Kidney (tissue), 14 donors: ENCODE results near the gene RALGDS. TPM values are rescaled to one million over a fixed set of nuclear protein-coding genes. Genes with fewer than 3 reads are reported as not detected.

Experiments
- DNase-seq, 5 donors: peaks; one replicate each; pipeline ENCODE4 v3.0.0-alpha.2; 2013 to 2020
- FAIRE-seq: peaks from 2 replicates; lab custom pipeline; 2012; peaks lifted over from hg19 to GRCh38; lab: Jason Lieb, UNC
- H3K27ac ChIP-seq, 2 donors: one replicate each; pipeline ENCODE4 v1.7.0; 2013; ENCODE audit warnings: low read depth in 2 of 2, low read length in 2 of 2, inconsistent platforms in 1 of 2
- H3K27me3 ChIP-seq: one replicate; pipeline ENCODE4 v1.7.1; 2013; ENCODE audit warnings: low read length, inconsistent platforms; ENCODE audit not compliant: control insufficient read depth, insufficient read depth
- H3K36me3 ChIP-seq, 3 donors: one replicate each; pipeline versions ENCODE4 v1.7.0 to v1.7.1; 2013; ENCODE audit warnings: low read length in 3 of 3, control low read depth in 1 of 3, inconsistent platforms in 1 of 3; ENCODE audit not compliant: insufficient read depth in 3 of 3, control insufficient read depth in 2 of 3
- H3K4me1 ChIP-seq, 3 donors: one replicate each; pipeline versions ENCODE4 v1.7.0 to v1.7.1; 2013; ENCODE audit warnings: low read length in 3 of 3, inconsistent platforms in 1 of 3, low read depth in 1 of 3; ENCODE audit not compliant: control insufficient read depth in 2 of 3, insufficient read depth in 2 of 3
- H3K4me3 ChIP-seq, 3 donors: one replicate each; pipeline versions ENCODE4 v1.7.0 to v1.8.1; 2013; ENCODE audit warnings: low read length in 3 of 3, control low read depth in 1 of 3, inconsistent platforms in 1 of 3
- H3K9ac ChIP-seq, 3 donors: one replicate each; pipeline versions ENCODE4 v1.7.0 to v1.7.1; 2013; ENCODE audit warnings: low read length in 3 of 3, control low read depth in 1 of 3, inconsistent platforms in 1 of 3
- H3K9me3 ChIP-seq, 3 donors: one replicate each; pipeline versions ENCODE4 v1.7.0 to v1.7.1; 2013; ENCODE audit warnings: low read length in 3 of 3, control low read depth in 1 of 3, inconsistent platforms in 1 of 3; ENCODE audit not compliant: control insufficient read depth in 2 of 3, insufficient read depth in 1 of 3
- CTCF ChIP-seq: IDR thresholded peaks from 3 replicates; pipeline ENCODE4 v1.5.1; 2012; ENCODE audit warnings: mild to moderate bottlenecking, moderate library complexity, borderline replicate concordance; ENCODE audit not compliant: insufficient read depth; ENCODE audit errors: extremely low read depth
- intact Hi-C: fragments of 100-400 bp; cut with DNase I; formaldehyde crosslinking; loops from one replicate; pipeline ENCODE4 v1.11.1; 2022
- polyA plus RNA-seq: library from polyadenylated mRNA; stranded (reverse); fragments of 350-450 nt; fragmentation: Illumina TruSeq; extraction: RNeasy Lipid Tissue Mini Kit (QIAGEN cat#74804); gene quantifications from one replicate; pipeline ENCODE4 v1.2.3, GENCODE V29; 2014; ENCODE audit warnings: low read depth, low replicate concordance; ENCODE audit not compliant: insufficient read depth
- total RNA-seq: library from RNA; stranded (reverse); fragmentation: NEBNext Ultra II Directional; extraction: Animal tissue kit (Norgen Biotek cat#: 25700); gene quantifications from one replicate; pipeline ENCODE4 v1.2.1, GENCODE V29; 2021
- donor health status: control.
- donor health status: control.
- donor health status: control.
- donor health status: control.
- donor health status: control.
- donor health status: DM: yes; HTN: yes; CAD: no.
- donor health status: Normal renal cell carcinoma (clear cell type).

The RALGDS gene
- total and polyA plus RNA-seq, 2 donors from 2014 or later: 13.0 to 43.3 TPM

DNA sequence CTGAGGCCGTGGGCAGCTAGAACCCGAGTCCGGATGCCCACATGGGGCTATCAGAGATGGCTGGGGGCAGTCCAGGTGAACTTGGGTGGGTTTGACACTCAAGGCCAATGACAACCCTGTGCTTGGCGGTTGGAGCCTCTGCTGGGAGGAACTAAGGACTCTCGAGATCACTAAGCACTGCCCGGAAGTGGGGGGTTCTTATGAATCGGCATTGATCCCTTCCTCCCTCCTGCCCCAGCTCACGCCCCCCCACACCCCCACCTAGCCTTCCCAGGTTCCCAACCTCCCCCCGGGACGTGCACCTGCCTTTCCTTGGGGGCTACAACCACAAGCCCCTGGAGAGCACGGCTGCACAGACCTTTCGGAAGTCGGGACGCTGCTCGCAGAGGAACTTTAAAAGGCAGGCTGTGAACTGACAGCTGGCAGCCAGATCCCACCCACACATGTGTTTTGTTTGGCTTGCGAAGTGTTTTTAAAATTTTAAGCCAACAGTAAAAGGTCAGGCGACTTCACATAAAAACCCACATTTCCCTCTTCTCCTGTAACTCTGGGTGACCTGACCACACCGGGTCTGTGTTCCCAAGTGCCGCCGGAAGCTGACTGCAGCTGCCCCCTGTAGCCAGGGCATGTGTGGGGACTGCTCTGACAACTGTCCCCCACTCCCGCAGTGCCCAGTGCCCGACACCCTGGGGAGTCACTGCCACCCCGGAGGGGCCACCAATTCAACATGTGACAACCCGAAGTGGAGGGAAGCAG lies 5.1 kb upstream of the RALGDS start:
- peak overlapping the region in 1 of 3 donors; percentile 37 for H3K4me3 ChIP-seq
- DNase-seq (peak; percentile 37 to 82 (median 62)), FAIRE-seq (no peak)
- H3K36me3 ChIP-seq: no peaks in the 10 kb centered on the region
- TF ChIP-seq CTCF: no peak
- no peaks in the 10 kb centered on the region for H3K27me3 ChIP-seq
- H3K9me3 ChIP-seq: no peaks in the 10 kb centered on the region
- peak overlapping the region in 1 of 2 donors; percentile 63 for H3K27ac ChIP-seq
- intact Hi-C loops: no loop called here
- peak overlapping the region in 1 of 3 donors; percentile 34 for H3K9ac ChIP-seq
- peaks cover 0 to 21% (median 7%) of the 10 kb centered on the region in 3 donors for H3K4me1 ChIP-seq

DNA sequence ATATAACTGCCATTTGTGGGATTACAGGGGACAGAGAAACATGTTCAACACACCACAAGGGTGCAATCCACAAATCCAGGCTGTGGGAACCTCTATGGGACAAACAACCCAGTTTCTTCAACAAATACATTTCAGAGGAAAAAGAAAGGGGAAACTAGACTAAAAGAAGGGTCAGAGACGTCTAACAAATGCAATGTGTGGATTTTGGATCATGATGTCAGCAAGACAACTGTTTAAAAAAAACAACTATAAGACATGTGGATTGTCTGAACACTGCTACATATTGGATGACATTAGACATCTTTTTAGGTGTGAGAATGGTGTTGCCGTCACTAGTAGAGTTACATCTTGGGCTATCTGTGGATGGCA lies 3.9 kb upstream of the RALGDS start:
- Histone ChIP-seq H3K36me3 (no peaks in the 10 kb centered on the region), H3K4me3 (no peak overlapping the region), H3K9me3 (no peaks in the 10 kb centered on the region), H3K27ac (no peak overlapping the region), H3K9ac (no peak overlapping the region), H3K4me1 (peaks cover 0 to 26% (median 8%) of the 10 kb centered on the region in 3 donors), H3K27me3 (no peaks in the 10 kb centered on the region)
- intact Hi-C loops: no loop called here
- no peak for DNase-seq
- no peak for TF ChIP-seq CTCF
- FAIRE-seq: no peak

GRCh38 chr9:133124123-133124906 lies 3.3 kb upstream of the RALGDS start:
- Histone ChIP-seq H3K36me3 (no peaks in the 10 kb centered on the region), H3K9ac (no peak overlapping the region), H3K9me3 (no peaks in the 10 kb centered on the region), H3K27me3 (no peaks in the 10 kb centered on the region), H3K4me1 (peaks cover 0 to 32% (median 12%) of the 10 kb centered on the region in 3 donors), H3K4me3 (no peak overlapping the region), H3K27ac (no peak overlapping the region)
- intact Hi-C loops: no loop called here
- FAIRE-seq: no peak
- no peak for TF ChIP-seq CTCF
- no peak for DNase-seq
